H1 (cell line): ENCODE measurements around the gene TAF3. TPM values are rescaled to one million over a fixed set of nuclear protein-coding genes. Genes with fewer than 3 reads are reported as not detected.

Source experiments
- RBBP5 ChIP-seq: IDR thresholded peaks from 2 replicates; pipeline ENCODE4 v1.7.1; 2012; ENCODE audit warnings: low read depth, mild to moderate bottlenecking, inconsistent platforms, low read length, moderate library complexity, borderline replicate concordance
- polyA plus RNA-seq, 7 experiments: library from polyadenylated mRNA; depleted of rRNA in 3 of 7; stranded (reverse) in 5 of 7; unstranded in 2 of 7; fragments of >200 nt in 5 of 7; fragments of 200-250 nt in 2 of 7; gene quantifications; 1 replicate in 5 of 7; 2 replicates in 1 of 7; 4 replicates in 1 of 7; pipeline versions ENCODE4 v1.2.1 to v1.2.3, GENCODE V29; 2011 to 2013; ENCODE audit warnings: missing spikeins in 2 of 7, mixed read lengths in 2 of 7
- total RNA-seq: library from RNA; stranded (reverse); fragmentation: NEBNext Ultra II Directional; extraction: Animal tissue kit (Norgen Biotek cat#: 25700); gene quantifications from 2 replicates; pipeline ENCODE4 v1.2.1, GENCODE V29; 2021

The TAF3 gene
- total and polyA plus RNA-seq, 2 of the 8 experiments (the other 6 are each of a cell fraction or from before 2014, with no cell fraction given), result 1.5 to 11.2 TPM

DNA sequence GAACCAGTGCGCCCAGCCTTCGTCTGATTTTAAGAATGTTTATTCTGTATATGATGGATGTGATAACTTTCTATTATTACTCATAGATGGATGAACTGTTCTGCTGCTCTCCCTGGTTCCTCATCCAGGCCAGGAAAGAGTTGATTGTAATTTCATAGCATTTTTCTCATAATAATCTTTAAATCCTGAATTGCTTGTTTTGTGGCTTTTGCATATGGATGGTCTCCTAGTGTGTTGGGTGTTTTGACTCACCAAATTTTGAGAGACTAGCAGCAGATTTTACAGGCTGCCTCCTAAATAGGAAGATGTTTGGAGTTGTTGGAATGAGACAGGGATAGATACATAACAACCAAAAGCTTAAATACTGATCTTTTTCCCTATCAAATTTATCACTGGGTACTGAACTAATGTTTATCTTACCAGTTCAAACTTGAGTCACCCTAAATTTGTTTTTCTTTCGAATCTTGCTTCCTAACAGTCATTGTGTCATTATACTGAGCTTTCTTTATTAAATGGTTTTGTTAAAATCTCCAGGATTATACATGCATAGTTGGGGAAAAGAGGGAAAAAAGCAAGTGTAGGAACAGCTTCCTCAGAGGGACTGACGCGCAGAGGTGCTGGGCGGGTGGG, 130.2 kb downstream of the TAF3 start (continued):
- TF ChIP-seq RBBP5, result no peak
